Right atrium auricular region (tissue), 2 donors: ENCODE measurements around the gene NUSAP1. TPM values are rescaled to one million over a fixed set of nuclear protein-coding genes. Genes with fewer than 3 reads are reported as not detected.

ENCODE experiments used
- DNase-seq: peaks from one replicate; pipeline ENCODE4 v3.0.0-alpha.2; 2019; ENCODE audit warnings: low spot score
- H3K27ac ChIP-seq, 2 donors: fragments of 200-600 bp; sonication (generic); 1 replicate in 1 of 2; 2 replicates in 1 of 2; pipeline ENCODE4 v1.5.1; 2016 to 2019
- H3K27me3 ChIP-seq, 2 donors: fragments of 200-600 bp; sonication (generic); one replicate each; pipeline versions ENCODE4 v1.5.1 to v1.6.0; 2017 to 2019
- H3K36me3 ChIP-seq: fragments of 200-600 bp; sonication (generic); one replicate; pipeline ENCODE4 v1.5.1; 2016
- H3K4me1 ChIP-seq, 2 donors: fragments of 200-600 bp; sonication (generic); one replicate each; pipeline versions ENCODE4 v1.5.1 to v1.6.0; 2017 to 2019
- H3K4me3 ChIP-seq, 2 donors: fragments of 200-600 bp; sonication (generic); 1 replicate in 1 of 2; 2 replicates in 1 of 2; pipeline ENCODE4 v1.5.1; 2017 to 2019; ENCODE audit warnings: mild to moderate bottlenecking in 1 of 2, moderate library complexity in 1 of 2
- H3K9me3 ChIP-seq, 2 donors: fragments of 200-600 bp; sonication (generic); one replicate each; pipeline ENCODE4 v1.5.1; 2019
- total RNA-seq, 2 donors: library from RNA; depleted of rRNA; stranded (reverse); fragments of >200 nt; gene quantifications; one replicate each; pipeline ENCODE4 v1.1.0, GENCODE V29; 2016
- TF ChIP-seq, protein P1 (sequence below), 2 donors: fragments of 200-600 bp; sonication (generic); IDR thresholded peaks; one replicate each; pipeline ENCODE4 v1.5.1; 2019; ENCODE audit warnings: antibody characterized with exemption in 2 of 2

NUSAP1 gene
- total RNA-seq, 2 donors from 2014 or later: 0.94 to 3.1 TPM

DNA sequence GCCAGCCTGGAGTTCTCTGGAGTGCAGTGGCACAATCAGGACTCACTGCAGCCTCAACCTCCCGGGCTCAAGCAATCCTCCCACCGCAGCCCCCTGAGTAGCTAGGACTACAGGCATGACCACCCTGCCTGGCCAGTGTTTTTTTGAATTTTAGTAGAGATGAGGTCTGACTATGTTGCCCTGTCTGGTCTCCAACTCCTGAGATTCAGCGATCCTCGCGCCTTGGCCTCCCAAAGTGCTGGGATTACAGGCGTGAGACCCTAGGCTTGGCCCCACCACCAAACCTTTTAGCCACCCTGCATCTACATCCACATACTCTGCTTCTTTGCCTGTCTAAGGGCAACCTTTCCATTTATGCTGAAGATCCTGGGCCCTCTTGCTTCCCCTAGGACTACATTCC lies 4.4 kb downstream of the NUSAP1 start:
- DNase-seq: no peak
- peaks cover 0 to 10% of the 10 kb centered on the region in 2 donors for H3K4me1 ChIP-seq
- TF ChIP-seq, protein P1, sequence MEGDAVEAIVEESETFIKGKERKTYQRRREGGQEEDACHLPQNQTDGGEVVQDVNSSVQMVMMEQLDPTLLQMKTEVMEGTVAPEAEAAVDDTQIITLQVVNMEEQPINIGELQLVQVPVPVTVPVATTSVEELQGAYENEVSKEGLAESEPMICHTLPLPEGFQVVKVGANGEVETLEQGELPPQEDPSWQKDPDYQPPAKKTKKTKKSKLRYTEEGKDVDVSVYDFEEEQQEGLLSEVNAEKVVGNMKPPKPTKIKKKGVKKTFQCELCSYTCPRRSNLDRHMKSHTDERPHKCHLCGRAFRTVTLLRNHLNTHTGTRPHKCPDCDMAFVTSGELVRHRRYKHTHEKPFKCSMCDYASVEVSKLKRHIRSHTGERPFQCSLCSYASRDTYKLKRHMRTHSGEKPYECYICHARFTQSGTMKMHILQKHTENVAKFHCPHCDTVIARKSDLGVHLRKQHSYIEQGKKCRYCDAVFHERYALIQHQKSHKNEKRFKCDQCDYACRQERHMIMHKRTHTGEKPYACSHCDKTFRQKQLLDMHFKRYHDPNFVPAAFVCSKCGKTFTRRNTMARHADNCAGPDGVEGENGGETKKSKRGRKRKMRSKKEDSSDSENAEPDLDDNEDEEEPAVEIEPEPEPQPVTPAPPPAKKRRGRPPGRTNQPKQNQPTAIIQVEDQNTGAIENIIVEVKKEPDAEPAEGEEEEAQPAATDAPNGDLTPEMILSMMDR (IDR thresholded peaks at IDR 0.05): no peak
- H3K9me3 ChIP-seq: no peaks in the 10 kb centered on the region
- no peak overlapping the region for H3K4me3 ChIP-seq
- H3K27me3 ChIP-seq: no peaks in the 10 kb centered on the region
- H3K36me3 ChIP-seq: no peaks in the 10 kb centered on the region
- no peak overlapping the region for H3K27ac ChIP-seq

DNA sequence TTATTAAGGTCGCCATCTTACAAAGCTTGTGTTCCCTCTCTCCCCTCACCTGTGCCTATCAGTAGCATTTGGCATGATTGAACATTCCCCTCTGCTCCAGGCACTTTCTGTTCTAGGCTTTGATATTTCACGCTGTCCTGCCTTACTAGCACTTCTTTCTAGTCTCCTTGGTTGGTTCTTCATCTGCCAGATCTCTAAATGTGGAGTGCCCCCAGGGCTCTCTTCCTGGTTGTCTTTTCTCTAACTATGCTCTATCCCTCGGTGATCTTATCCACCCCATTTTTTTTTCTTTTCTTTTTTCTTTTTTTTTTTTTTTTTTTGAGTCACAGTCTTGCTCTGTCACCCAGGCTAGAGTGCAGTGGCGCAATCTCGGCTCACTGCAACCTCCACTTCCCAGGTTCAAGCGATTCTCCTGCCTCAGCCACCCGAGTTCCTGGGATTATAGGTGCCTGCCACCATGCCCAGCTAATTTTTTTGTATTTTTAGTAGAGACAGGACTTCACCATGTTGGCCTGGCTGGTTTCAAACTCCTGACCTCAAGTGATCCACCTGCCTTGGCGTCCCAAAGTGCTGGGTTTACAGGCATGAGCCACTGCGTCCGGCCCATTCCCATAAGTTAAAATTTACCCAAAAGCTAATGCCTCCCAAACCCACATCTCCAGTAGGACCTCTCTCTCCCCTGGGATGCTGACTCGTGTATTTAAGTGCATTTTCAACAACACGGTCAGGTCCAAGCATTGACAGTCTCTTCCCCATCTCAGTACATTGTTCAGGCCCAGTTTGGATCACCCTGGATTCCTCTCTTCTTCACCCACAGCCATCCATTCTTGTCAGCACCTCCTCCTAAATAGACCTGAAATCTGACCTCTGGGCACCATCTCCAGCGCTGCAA lies 5.2 kb downstream of the NUSAP1 start:
- Histone ChIP-seq H3K4me1 (peaks cover 0 to 10% of the 10 kb centered on the region in 2 donors), H3K27me3 (no peaks in the 10 kb centered on the region), H3K36me3 (no peaks in the 10 kb centered on the region), H3K9me3 (no peaks in the 10 kb centered on the region), H3K27ac (no peak overlapping the region), H3K4me3 (no peak overlapping the region)
- TF ChIP-seq, protein P1 (IDR thresholded peaks at IDR 0.05): no peak
- no peak for DNase-seq

DNA sequence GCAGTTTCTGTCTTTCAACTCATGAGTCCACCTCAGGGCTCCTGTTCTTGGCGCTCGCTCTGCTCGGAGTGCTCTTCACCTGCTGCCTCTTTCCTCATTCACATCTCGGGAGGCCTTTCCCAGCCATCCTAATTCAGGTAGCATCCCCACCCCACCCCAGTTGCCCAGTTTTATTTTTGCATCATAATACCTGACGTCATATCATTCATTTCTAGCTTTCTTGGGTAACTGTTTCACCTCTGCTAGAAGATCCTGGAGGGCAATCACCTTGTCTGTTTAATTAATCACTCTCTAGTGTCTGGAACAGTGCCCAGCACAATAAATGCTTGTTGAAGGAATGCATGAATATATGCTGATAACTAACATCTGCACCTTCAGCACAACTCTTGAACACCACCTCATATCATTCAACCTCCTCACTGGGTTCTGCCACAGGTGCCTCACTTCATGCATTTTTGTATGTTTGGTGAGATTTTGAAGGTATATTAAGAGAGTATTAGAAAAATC lies 7.6 kb downstream of the NUSAP1 start:
- TF ChIP-seq, protein P1 (IDR thresholded peaks at IDR 0.05): no peak
- no peak overlapping the region for H3K27ac ChIP-seq
- no peak overlapping the region for H3K4me3 ChIP-seq
- H3K27me3 ChIP-seq: no peaks in the 10 kb centered on the region
- no peaks in the 10 kb centered on the region for H3K36me3 ChIP-seq
- H3K4me1 ChIP-seq: no peaks in the 10 kb centered on the region
- DNase-seq: no peak
- no peaks in the 10 kb centered on the region for H3K9me3 ChIP-seq

DNA sequence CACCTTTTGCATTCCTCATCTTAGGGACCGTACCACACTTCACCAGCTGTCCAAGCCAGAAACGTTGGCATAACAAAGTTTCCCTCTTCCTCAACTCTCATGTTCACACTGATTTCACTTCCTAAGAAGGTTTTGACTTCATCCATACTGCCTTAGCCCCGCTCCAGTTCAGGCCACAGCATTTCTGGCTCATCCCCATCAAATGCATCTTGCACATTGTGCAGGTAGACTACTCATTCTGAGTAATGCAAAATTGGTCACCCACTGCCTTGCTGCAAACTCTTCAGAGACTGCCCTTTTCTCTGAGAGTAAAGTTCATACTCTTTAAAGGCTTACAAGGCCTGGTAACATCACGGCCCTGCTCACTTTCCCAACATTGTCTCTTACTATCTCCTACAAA lies 8.8 kb downstream of the NUSAP1 start:
- Histone ChIP-seq H3K9me3 (no peaks in the 10 kb centered on the region), H3K27me3 (no peaks in the 10 kb centered on the region), H3K27ac (no peak overlapping the region), H3K4me3 (no peak overlapping the region), H3K36me3 (no peaks in the 10 kb centered on the region), H3K4me1 (no peaks in the 10 kb centered on the region)
- no peak for DNase-seq
- TF ChIP-seq, protein P1 (IDR thresholded peaks at IDR 0.05): no peak

DNA sequence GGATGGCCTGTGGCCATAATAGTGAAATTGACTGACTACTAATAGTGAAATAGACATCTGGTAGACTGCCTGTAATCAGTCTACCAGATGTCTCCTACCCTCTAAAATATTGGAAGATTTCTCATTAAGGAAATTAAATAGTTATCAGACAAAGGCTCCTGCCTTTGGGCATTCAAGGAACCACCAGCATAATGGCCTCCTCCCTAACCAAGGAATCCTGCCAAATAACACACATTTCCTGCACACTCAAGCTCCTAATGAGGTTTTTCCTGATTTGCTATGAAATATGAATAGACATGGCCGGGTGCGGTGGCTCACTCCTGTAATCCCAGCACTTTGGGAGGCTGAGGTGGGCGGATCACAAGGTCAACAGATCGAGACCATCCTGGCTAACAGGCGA lies 14.6 kb downstream of the NUSAP1 start:
- TF ChIP-seq, protein P1 (IDR thresholded peaks at IDR 0.05): no peak
- Histone ChIP-seq H3K9me3 (no peaks in the 10 kb centered on the region), H3K36me3 (no peaks in the 10 kb centered on the region), H3K4me3 (no peak overlapping the region), H3K4me1 (no peaks in the 10 kb centered on the region), H3K27ac (no peak overlapping the region), H3K27me3 (no peaks in the 10 kb centered on the region)
- no peak for DNase-seq
